Rectal smooth muscle tissue (tissue), 1 donor: Measurements from ENCODE around the gene PSMC1.

Experiments used
- H3K27ac ChIP-seq: one replicate; pipeline ENCODE4 v1.7.0; 2013; ENCODE audit warnings: low read depth, low read length, inconsistent platforms
- H3K27me3 ChIP-seq: one replicate; pipeline ENCODE4 v1.7.0; 2013; ENCODE audit warnings: low read length; ENCODE audit not compliant: control insufficient read depth, insufficient read depth
- H3K36me3 ChIP-seq: one replicate; pipeline ENCODE4 v1.7.0; 2013; ENCODE audit warnings: low read length; ENCODE audit not compliant: control insufficient read depth, insufficient read depth
- H3K4me1 ChIP-seq: one replicate; pipeline ENCODE4 v1.7.0; 2013; ENCODE audit warnings: low read length; ENCODE audit not compliant: control insufficient read depth, insufficient read depth
- H3K4me3 ChIP-seq: one replicate; pipeline ENCODE4 v1.7.0; 2013; ENCODE audit warnings: low read length
- H3K9ac ChIP-seq: one replicate; pipeline ENCODE4 v1.7.0; 2013; ENCODE audit warnings: low read length

Gene PSMC1

DNA sequence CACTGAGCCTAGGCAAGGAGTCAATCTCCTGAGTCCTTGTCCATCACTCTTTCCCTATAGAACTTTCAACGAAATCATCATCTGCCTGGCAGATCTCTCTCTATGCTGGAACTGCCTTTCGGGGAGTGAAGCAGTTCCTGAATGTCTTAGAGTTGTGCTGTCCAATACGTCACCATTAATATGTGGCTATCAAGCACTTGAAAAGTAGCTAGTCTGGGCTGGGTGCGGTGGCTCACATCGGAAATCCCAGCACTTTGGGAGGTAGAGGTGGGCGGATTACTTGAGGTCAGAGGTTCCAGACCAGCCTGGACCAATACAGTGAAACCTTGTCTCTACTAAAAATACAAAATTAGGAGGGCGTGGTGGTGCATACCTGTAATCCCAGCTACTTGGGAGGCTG, 40.3 kb downstream of the PSMC1 start:
- Histone ChIP-seq H3K27me3 (no peaks in the 10 kb centered on the region), H3K36me3 (peaks cover 13% of the 10 kb centered on the region), H3K9ac (no peak overlapping the region), H3K27ac (no peak overlapping the region), H3K4me1 (peaks cover 9% of the 10 kb centered on the region), H3K4me3 (no peak overlapping the region)

DNA sequence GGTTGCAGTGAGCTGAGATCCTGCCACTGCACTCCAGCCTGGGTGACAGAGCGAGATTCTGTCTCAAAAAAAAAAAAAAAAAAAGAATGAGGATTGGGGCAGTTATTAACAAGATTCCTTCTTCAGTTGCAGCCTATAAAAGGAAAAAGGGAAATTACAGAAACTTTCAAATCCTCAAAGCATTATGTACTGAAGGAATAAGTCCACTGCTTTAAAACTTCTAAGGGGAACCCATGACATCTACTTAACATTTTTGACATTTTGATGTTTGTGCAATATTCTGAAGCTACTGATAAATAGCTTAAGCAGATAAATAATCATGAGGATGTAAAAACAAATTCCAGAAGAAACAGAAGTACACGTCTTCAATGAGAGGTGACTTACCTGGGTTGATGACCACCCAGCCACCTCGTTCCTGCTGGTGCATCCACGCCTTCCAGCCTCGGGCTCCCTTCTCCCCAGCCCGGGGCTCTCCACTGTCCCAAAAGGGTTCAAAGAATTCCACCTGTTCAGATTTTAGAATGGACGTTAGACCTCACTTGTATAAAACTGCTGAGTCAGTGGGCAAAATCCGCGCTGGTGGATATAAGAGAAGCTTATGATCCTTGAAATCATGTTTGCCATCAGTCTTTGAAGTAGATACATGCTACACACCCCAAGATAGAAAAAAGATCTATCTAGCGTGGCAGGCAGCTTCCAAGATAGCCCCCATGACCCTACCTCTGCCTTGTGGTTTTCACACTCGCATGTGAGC, 41.7 kb downstream of the PSMC1 start:
- Histone ChIP-seq H3K36me3 (peaks cover 7% of the 10 kb centered on the region), H3K4me1 (peaks cover 14% of the 10 kb centered on the region), H3K4me3 (no peak overlapping the region), H3K27ac (no peak overlapping the region), H3K27me3 (no peaks in the 10 kb centered on the region), H3K9ac (no peak overlapping the region)

- Histone ChIP-seq H3K4me1 (peaks cover 14% of the 10 kb centered on the region), H3K27ac (no peak overlapping the region), H3K27me3 (no peaks in the 10 kb centered on the region), H3K36me3 (peaks cover 9% of the 10 kb centered on the region), H3K4me3 (no peak overlapping the region), H3K9ac (no peak overlapping the region)
These were observed 43.1 kb downstream of the PSMC1 start for GRCh38 chr14:90299408-90299807.

DNA sequence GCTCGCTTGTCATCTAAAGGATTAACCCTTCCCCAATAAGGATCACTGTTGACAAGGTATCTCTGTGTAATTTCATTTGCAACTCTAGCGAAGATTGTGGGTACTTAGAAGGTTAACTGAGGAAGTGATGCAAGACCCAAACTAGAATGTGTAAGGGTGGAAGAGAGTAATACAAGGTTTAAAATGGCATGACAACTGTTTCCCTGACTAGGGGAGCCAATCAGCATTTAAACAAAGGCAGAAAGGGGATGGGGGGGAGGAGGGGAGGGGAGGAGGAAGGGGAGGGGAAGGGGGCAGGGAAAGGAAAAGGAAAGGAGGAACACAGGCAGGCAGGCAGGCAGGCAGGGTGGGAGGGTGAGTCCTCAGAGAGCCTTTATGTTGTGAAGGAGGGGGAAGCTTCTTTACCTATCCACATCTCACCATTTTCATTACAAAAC, 44.3 kb downstream of the PSMC1 start:
- Histone ChIP-seq H3K4me1 (peaks cover 14% of the 10 kb centered on the region), H3K27ac (peak overlapping the region; percentile 72), H3K9ac (no peak overlapping the region)

DNA sequence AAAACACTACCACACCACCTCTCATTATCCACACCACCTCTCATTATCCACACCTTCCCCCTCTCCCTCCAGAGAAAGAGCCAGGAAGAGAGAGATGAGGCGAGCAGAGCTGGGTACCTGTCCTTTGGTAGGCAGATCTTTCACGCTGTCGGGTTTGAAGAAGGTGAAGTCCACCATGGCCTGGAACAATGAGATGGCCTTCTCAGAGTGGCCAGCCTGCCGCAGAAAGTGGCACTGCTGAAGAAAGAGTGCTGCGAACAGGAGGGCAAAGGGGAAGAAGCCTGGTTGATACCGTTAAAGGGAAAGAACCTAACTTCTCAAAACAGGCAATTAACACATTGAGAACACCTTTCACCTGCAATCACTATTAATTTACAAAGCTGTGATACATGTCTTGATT, 44.8 kb downstream of the PSMC1 start:
- H3K27ac ChIP-seq = peak overlapping the region; percentile 72
- H3K36me3 ChIP-seq = peaks cover 7% of the 10 kb centered on the region
- peaks cover 11% of the 10 kb centered on the region for H3K4me1 ChIP-seq
- no peak overlapping the region for H3K9ac ChIP-seq
- H3K4me3 ChIP-seq = no peak overlapping the region
- no peaks in the 10 kb centered on the region for H3K27me3 ChIP-seq

More for the DNA sequence above, 44.3 kb downstream of the PSMC1 start:
- Histone ChIP-seq H3K27me3 (no peaks in the 10 kb centered on the region), H3K36me3 (peaks cover 9% of the 10 kb centered on the region), H3K4me3 (no peak overlapping the region)

DNA sequence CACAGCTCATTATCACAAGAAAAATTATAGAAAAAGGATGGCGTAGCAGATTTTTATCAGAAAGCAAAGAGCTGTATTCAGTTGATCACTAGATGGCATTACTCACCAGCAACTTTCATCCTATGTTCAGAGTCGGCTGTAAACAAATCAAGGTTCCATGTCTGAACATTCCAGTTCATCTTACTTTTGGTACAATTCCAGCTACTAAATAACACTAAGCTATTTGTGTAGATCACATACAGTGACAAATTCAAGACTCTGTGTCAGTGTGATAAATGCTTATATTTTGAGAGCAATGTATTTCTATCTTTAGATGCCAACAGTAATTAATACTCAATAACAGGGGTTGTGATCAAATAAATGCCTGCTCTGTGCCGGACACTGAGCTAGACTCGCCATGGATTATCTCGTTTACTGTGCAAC, 45.3 kb downstream of the PSMC1 start:
- Histone ChIP-seq H3K27me3 (no peaks in the 10 kb centered on the region), H3K4me1 (peaks cover 11% of the 10 kb centered on the region), H3K9ac (no peak overlapping the region), H3K36me3 (peaks cover 5% of the 10 kb centered on the region), H3K4me3 (no peak overlapping the region), H3K27ac (peak overlapping the region; percentile 68)

DNA sequence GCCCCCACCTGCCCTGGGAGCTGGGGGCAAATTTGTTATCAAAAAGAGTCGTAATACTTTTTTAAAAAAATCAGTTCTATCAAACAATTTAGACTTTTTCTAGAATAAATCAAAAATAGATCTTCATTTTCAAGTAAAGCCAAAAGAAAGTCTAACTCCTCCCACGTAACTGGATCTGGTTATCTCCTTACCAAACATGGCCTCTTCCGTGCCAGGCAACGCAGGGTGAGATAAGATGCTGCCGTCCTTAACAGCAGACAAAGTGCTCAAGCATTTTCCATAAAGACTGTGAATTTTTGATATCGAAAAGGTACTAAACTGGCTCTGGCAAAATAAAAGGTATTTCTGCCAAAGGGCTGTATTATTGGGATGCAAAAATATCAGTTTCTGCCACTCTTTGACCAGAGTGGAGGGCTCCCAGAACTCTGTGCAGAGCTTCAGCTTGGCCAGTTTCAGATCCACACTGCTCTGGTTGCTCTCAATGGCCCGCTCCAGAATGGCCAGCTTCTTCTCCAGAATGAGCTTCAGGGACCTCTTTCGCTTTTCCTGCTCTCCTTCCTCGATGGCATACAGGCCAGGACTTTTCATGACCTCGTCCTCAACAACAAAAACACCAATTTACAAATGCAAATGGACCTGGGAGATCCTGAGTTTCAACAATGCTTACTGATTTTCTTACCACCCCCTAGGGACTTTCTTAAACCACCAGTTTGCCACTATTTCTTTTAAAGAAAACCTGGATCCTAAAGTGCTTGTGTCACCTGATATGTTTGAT, 46.4 kb downstream of the PSMC1 start:
- H3K4me1 ChIP-seq = peaks cover 11% of the 10 kb centered on the region
- peaks cover 7% of the 10 kb centered on the region for H3K36me3 ChIP-seq
- H3K27ac ChIP-seq = peak overlapping the region; percentile 68
- no peak overlapping the region for H3K9ac ChIP-seq
- H3K27me3 ChIP-seq = no peaks in the 10 kb centered on the region
- H3K4me3 ChIP-seq = no peak overlapping the region

GRCh38 chr14:90303473-90303872, 47.1 kb downstream of the PSMC1 start:
- peaks cover 7% of the 10 kb centered on the region for H3K36me3 ChIP-seq
- no peak overlapping the region for H3K27ac ChIP-seq

GRCh38 chr14:90304502-90304901, 48.1 kb downstream of the PSMC1 start:
- H3K9ac ChIP-seq = no peak overlapping the region
- H3K36me3 ChIP-seq = peaks cover 7% of the 10 kb centered on the region
- H3K27me3 ChIP-seq = no peaks in the 10 kb centered on the region
- H3K27ac ChIP-seq = no peak overlapping the region
- peaks cover 11% of the 10 kb centered on the region for H3K4me1 ChIP-seq
- H3K4me3 ChIP-seq = no peak overlapping the region

More at GRCh38 chr14:90303473-90303872, 47.1 kb downstream of the PSMC1 start:
- Histone ChIP-seq H3K9ac (no peak overlapping the region), H3K4me3 (no peak overlapping the region), H3K4me1 (peaks cover 11% of the 10 kb centered on the region), H3K27me3 (no peaks in the 10 kb centered on the region)

DNA sequence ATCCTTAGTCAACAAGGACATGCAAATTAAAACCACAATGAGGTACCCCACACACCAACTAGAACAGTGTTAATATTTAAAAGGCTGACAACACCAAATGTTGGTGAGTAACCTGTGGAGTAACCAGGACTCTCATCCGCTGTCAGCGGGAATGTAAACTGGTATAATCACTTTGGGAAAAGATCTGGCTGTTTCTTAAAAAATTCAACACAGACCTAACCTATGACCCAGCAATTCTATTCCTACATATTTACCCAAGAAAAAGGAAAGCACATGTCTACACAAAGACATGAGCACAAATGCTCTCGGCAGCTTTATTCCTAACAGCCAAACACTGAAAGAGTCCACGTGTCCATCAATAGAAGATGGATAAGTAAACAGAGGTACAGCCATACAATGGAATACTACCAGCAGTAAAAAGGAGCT, 48.8 kb downstream of the PSMC1 start:
- peaks cover 11% of the 10 kb centered on the region for H3K4me1 ChIP-seq
- no peaks in the 10 kb centered on the region for H3K27me3 ChIP-seq
- no peak overlapping the region for H3K9ac ChIP-seq
- peaks cover 7% of the 10 kb centered on the region for H3K36me3 ChIP-seq
- H3K27ac ChIP-seq = no peak overlapping the region
- H3K4me3 ChIP-seq = no peak overlapping the region

DNA sequence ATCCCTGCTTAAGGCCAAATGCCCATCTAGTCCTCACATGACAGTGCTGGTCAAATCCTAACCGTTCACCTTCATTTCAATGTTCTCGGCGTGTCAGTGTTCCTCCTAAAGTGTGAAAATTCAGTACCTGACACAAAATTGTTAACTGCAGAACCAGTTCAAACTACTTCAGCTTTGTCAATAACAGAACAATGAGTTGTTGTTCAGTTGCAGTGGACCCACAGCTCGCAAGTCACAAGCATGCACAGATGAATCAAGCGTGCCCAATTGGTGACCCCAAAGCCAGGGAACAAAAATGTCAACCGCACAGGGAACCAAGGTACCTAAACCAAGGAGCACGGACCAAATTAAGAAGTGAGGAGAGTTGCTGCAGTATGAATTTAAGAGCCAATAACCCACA, 52.2 kb downstream of the PSMC1 start:
- H3K9ac ChIP-seq = no peak overlapping the region
- no peaks in the 10 kb centered on the region for H3K4me1 ChIP-seq
- peaks cover 5% of the 10 kb centered on the region for H3K36me3 ChIP-seq
- no peak overlapping the region for H3K4me3 ChIP-seq
- H3K27ac ChIP-seq = no peak overlapping the region
- H3K27me3 ChIP-seq = no peaks in the 10 kb centered on the region

GRCh38 chr14:90317286-90317685, 60.9 kb downstream of the PSMC1 start:
- Histone ChIP-seq H3K36me3 (peaks cover 12% of the 10 kb centered on the region), H3K9ac (no peak overlapping the region)

More at GRCh38 chr14:90317286-90317685, 60.9 kb downstream of the PSMC1 start:
- no peak overlapping the region for H3K27ac ChIP-seq
- no peaks in the 10 kb centered on the region for H3K27me3 ChIP-seq
- H3K4me1 ChIP-seq = no peaks in the 10 kb centered on the region
- no peak overlapping the region for H3K4me3 ChIP-seq
